Parathyroid adenoma (tissue), 2 donors: ENCODE measurements around the gene HES6.
A peak's percentile ranks its signal among the peaks of the same experiment; 100 is the strongest.

Source experiments
- H2AFZ ChIP-seq: fragments of 300-600 bp; sonication (generic); one replicate; pipeline ENCODE4 v1.7.0; 2017; ENCODE audit warnings: antibody characterized with exemption, mild to moderate bottlenecking
- H3K27ac ChIP-seq: fragments of 300-600 bp; sonication (generic); one replicate; pipeline ENCODE4 v1.7.0; 2017
- H3K27me3 ChIP-seq: fragments of 300-600 bp; sonication (generic); one replicate; pipeline ENCODE4 v1.7.0; 2017; ENCODE audit warnings: low read length; ENCODE audit not compliant: control insufficient read depth, insufficient read depth
- H3K36me3 ChIP-seq: fragments of 300-600 bp; sonication (generic); one replicate; pipeline ENCODE4 v1.7.0; 2017; ENCODE audit warnings: low read length; ENCODE audit not compliant: control insufficient read depth, insufficient read depth
- H3K4me1 ChIP-seq: fragments of 300-600 bp; sonication (generic); one replicate; pipeline ENCODE4 v1.7.0; 2017; ENCODE audit warnings: control low read depth
- H3K4me2 ChIP-seq: fragments of 300-600 bp; sonication (generic); one replicate; pipeline ENCODE4 v1.7.0; 2017; ENCODE audit warnings: low read length
- H3K4me3 ChIP-seq: fragments of 300-600 bp; sonication (generic); one replicate; pipeline ENCODE4 v1.7.0; 2017; ENCODE audit warnings: low read depth, low read length
- H3K79me2 ChIP-seq: fragments of 300-600 bp; sonication (generic); one replicate; pipeline ENCODE4 v1.7.0; 2017; ENCODE audit warnings: control low read depth
- H3K9ac ChIP-seq: fragments of 300-600 bp; sonication (generic); one replicate; pipeline ENCODE4 v1.7.0; 2017; ENCODE audit warnings: mild to moderate bottlenecking
- H3K9me3 ChIP-seq: fragments of 300-600 bp; sonication (generic); one replicate; pipeline ENCODE4 v1.7.0; 2017; ENCODE audit warnings: low read length; ENCODE audit not compliant: control insufficient read depth
- TF ChIP-seq, protein P1 (sequence below): fragments of 300-600 bp; sonication (generic); IDR thresholded peaks from one replicate; pipeline ENCODE4 v1.7.0; 2017; ENCODE audit warnings: antibody characterized with exemption, mild to moderate bottlenecking
- donor health status: primary hyperparathyroidism.

HES6 gene

DNA sequence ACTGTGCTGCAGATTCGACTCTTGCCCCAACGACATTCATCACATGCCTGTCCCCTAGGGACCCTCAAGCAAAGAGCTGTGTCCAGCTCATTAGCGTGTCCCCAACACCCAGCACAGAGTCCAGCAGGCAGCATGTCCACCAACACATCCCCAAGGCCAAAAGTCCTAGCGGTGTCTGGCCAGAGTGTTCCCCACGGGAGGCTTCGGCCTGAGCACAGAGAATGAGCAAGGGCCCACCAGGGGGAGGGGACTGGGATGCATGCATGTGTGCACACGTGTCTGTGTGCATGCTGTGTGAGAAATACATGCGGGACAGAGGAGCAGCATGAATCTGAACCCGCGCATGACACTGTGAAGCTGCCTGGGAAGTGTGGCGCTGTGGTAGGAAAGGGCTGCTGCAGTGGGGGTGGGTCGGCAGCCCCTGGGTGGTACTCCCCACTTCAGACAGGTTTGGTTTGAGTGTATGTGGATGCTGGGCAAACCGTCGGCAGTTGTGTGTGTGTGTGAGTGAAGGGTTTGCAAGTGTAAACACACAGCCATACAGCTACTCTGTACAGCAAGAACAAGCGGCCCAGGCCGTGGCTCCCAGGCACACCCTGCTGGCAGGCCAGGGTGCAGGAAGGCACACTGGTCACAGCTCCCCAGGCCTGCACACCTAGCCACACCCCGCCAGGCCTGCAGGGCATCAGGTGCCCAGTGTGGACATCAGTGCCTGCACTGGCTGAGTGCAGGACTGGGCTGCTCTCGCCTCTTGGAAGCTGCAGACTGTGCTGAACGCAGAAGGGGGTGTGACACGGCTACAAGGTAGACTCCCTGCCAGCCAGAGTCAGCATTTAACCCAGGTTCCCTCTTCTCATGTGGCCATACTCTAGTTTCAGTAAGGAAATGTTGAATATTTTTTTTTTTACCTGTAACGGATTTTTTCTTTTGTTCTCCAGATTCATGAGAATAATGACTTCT lies 19.5 kb upstream of the HES6 start:
- Histone ChIP-seq H2AFZ (no peak overlapping the region), H3K36me3 (no peaks in the 10 kb centered on the region), H3K4me1 (peaks cover 16% of the 10 kb centered on the region), H3K79me2 (no peaks in the 10 kb centered on the region), H3K4me3 (no peak overlapping the region), H3K9ac (no peak overlapping the region), H3K27ac (no peak overlapping the region), H3K9me3 (no peaks in the 10 kb centered on the region), H3K4me2 (no peak overlapping the region), H3K27me3 (no peaks in the 10 kb centered on the region)
- TF ChIP-seq, protein P1, sequence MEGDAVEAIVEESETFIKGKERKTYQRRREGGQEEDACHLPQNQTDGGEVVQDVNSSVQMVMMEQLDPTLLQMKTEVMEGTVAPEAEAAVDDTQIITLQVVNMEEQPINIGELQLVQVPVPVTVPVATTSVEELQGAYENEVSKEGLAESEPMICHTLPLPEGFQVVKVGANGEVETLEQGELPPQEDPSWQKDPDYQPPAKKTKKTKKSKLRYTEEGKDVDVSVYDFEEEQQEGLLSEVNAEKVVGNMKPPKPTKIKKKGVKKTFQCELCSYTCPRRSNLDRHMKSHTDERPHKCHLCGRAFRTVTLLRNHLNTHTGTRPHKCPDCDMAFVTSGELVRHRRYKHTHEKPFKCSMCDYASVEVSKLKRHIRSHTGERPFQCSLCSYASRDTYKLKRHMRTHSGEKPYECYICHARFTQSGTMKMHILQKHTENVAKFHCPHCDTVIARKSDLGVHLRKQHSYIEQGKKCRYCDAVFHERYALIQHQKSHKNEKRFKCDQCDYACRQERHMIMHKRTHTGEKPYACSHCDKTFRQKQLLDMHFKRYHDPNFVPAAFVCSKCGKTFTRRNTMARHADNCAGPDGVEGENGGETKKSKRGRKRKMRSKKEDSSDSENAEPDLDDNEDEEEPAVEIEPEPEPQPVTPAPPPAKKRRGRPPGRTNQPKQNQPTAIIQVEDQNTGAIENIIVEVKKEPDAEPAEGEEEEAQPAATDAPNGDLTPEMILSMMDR, result no peak

DNA sequence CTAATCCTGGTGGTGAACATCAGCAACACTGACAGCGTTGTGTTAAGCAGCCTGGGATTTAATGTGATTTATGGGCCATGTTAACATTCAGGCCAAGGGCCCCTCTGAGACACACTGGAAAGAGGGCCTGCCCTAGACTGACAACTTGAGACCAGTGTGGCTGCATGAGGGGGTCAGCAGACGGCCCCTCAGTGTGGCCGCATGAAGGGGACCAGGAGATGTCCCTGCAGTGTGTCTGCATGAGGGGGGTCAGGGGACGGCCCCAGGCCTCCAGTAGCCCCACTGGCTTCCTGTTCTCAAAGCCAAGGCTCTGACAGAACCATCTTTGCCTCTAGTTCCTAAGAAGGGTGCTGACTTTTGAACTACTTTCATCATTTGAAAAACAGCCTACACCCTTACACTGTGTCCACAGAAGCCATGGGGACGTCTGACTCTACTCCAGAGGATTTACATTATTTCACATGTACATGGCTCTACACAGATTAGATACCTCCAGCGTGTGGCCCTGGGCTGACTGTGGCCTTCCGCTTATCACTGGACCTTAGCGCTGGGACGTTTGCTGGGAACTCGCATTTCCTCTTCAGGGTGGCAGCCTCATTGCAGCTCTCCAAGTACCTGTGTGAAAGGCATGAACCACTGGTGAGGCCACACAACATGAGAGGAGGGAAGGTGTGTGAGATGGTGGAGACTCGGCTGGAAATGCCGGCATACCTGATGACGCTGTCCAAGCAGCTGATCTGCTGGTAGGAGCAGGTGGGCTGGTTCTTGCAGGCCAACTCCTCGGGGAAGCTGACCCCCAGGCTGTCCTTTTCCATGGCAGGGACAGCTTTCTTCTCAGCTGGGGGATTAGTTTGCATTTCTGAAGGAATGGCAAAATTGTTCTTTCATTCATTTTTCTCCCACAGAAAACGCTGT lies 18.2 kb upstream of the HES6 start:
- Histone ChIP-seq H3K36me3 (no peaks in the 10 kb centered on the region), H3K4me3 (no peak overlapping the region), H2AFZ (no peak overlapping the region)

GRCh38 chr2:238256594-238257104 lies 16.8 kb upstream of the HES6 start:
- no peak overlapping the region for H3K9ac ChIP-seq
- no peaks in the 10 kb centered on the region for H3K36me3 ChIP-seq
- H3K27me3 ChIP-seq, result no peaks in the 10 kb centered on the region
- no peak overlapping the region for H3K4me3 ChIP-seq
- TF ChIP-seq, protein P1, result peak; percentile 96
- H3K79me2 ChIP-seq, result no peaks in the 10 kb centered on the region
- H3K4me2 ChIP-seq, result no peak overlapping the region
- no peak overlapping the region for H2AFZ ChIP-seq
- H3K4me1 ChIP-seq, result peaks cover 13% of the 10 kb centered on the region
- no peak overlapping the region for H3K27ac ChIP-seq
- H3K9me3 ChIP-seq, result no peaks in the 10 kb centered on the region

More for the DNA sequence above, 18.2 kb upstream of the HES6 start:
- H3K4me1 ChIP-seq, result peaks cover 13% of the 10 kb centered on the region
- no peaks in the 10 kb centered on the region for H3K27me3 ChIP-seq
- no peak overlapping the region for H3K27ac ChIP-seq
- no peaks in the 10 kb centered on the region for H3K9me3 ChIP-seq
- H3K9ac ChIP-seq, result no peak overlapping the region
- no peaks in the 10 kb centered on the region for H3K79me2 ChIP-seq
- H3K4me2 ChIP-seq, result no peak overlapping the region
- TF ChIP-seq, protein P1, result no peak

GRCh38 chr2:238256111-238256510 lies 16.3 kb upstream of the HES6 start:
- H3K27ac ChIP-seq, result no peak overlapping the region
- TF ChIP-seq, protein P1, result no peak
- peaks cover 10% of the 10 kb centered on the region for H3K4me1 ChIP-seq
- no peaks in the 10 kb centered on the region for H3K79me2 ChIP-seq
- no peak overlapping the region for H3K9ac ChIP-seq
- no peak overlapping the region for H3K4me3 ChIP-seq
- H3K9me3 ChIP-seq, result no peaks in the 10 kb centered on the region
- no peaks in the 10 kb centered on the region for H3K36me3 ChIP-seq
- no peak overlapping the region for H3K4me2 ChIP-seq
- no peak overlapping the region for H2AFZ ChIP-seq
- H3K27me3 ChIP-seq, result no peaks in the 10 kb centered on the region
